GM12891 (cell line): Measurements from ENCODE around the gene FAM78B.

Experiments
- POLR2A ChIP-seq: IDR thresholded peaks from 2 replicates; pipeline ENCODE4 v1.6.1; 2011; ENCODE audit warnings: low read depth, low read length, control low read depth
- POLR2AphosphoS5 ChIP-seq: IDR thresholded peaks from 2 replicates; pipeline ENCODE4 v1.6.1; 2011; ENCODE audit warnings: low read depth, low read length, control low read depth

- TF ChIP-seq POLR2A = no peak
- TF ChIP-seq POLR2AphosphoS5 = no peak
Measured at GRCh38 chr1:166111430-166111829, 55.4 kb downstream of the FAM78B start.
